A673 (cell line): Measurements from ENCODE around the gene DEF6. TPM values are rescaled to one million over a fixed set of nuclear protein-coding genes. Genes with fewer than 3 reads are reported as not detected.

Source experiments
- BruUV-seq: library from RNA; stranded (reverse); fragments of 400-500 nt; replicated peaks from 2 replicates; lab custom pipeline; 2021; lab: Mats Ljungman, UMichigan
- CTCF ChIA-PET: fragments of 300-600 bp; sonication (Branson Sonifier 250); formaldehyde crosslinking; loops from one replicate; lab custom pipeline; 2022; ENCODE audit warnings: antibody characterized with exemption; lab: Charles Lee
- POLR2A ChIA-PET: fragments of 300-600 bp; sonication (Branson Sonifier 250); formaldehyde crosslinking; loops from one replicate; lab custom pipeline; 2022; ENCODE audit warnings: antibody characterized with exemption; ENCODE audit not compliant: low non-redundant PET; lab: Charles Lee
- DNase-seq: peaks from one replicate; pipeline ENCODE4 v3.0.0-alpha.2; 2015; ENCODE audit warnings: low spot score
- H3K27ac ChIP-seq: fragments of 200-600 bp; sonication (generic); 2 replicates; pipeline ENCODE4 v1.5.1; 2016; ENCODE audit warnings: mixed run types, low read depth, mild to moderate bottlenecking, mixed read lengths, antibody characterized with exemption, low read length; ENCODE audit not compliant: poor library complexity, severe bottlenecking
- H3K27me3 ChIP-seq: fragments of 200-600 bp; sonication (generic); replicated peaks from 2 replicates; pipeline ENCODE4 v1.6.1; 2017; ENCODE audit warnings: mixed run types, low read depth, mild to moderate bottlenecking, mixed read lengths, antibody characterized with exemption, low read length; ENCODE audit not compliant: insufficient read depth, poor library complexity
- H3K36me3 ChIP-seq: fragments of 200-600 bp; sonication (generic); 2 replicates; pipeline ENCODE4 v1.6.1; 2016; ENCODE audit warnings: mixed run types, mild to moderate bottlenecking, mixed read lengths, antibody characterized with exemption, low read length; ENCODE audit not compliant: insufficient read depth, poor library complexity, severe bottlenecking
- H3K4me1 ChIP-seq: fragments of 200-600 bp; sonication (generic); 2 replicates; pipeline ENCODE4 v1.6.1; 2017; ENCODE audit warnings: mixed run types, mild to moderate bottlenecking, mixed read lengths, antibody characterized with exemption, low read length; ENCODE audit not compliant: insufficient read depth, poor library complexity, severe bottlenecking
- H3K4me3 ChIP-seq: fragments of 200-600 bp; sonication (generic); 2 replicates; pipeline ENCODE4 v1.5.1; 2016; ENCODE audit warnings: low read depth, mixed run types, mild to moderate bottlenecking, mixed read lengths, low read length; ENCODE audit not compliant: poor library complexity, severe bottlenecking
- H3K9me3 ChIP-seq: fragments of 200-600 bp; sonication (generic); 2 replicates; pipeline ENCODE4 v1.6.1; 2016; ENCODE audit warnings: mixed run types, low read depth, mild to moderate bottlenecking, mixed read lengths, antibody characterized with exemption, low read length; ENCODE audit not compliant: poor library complexity, severe bottlenecking
- EZH2 ChIP-seq: fragments of 200-600 bp; sonication (generic); IDR thresholded peaks from 2 replicates; pipeline ENCODE4 v1.6.1; 2017; ENCODE audit warnings: borderline replicate concordance, low read depth, mild to moderate bottlenecking, mixed read lengths, antibody characterized with exemption, low read length; ENCODE audit not compliant: poor library complexity, severe bottlenecking
- intact Hi-C: fragments of 100-400 bp; cut with micrococcal nuclease; formaldehyde crosslinking; loops from one replicate; pipeline ENCODE4 v1.10.0; 2022; ENCODE audit not compliant: unreplicated experiment
- total RNA-seq: library from RNA; stranded (reverse); gene quantifications from 2 replicates; pipeline ENCODE4 v1.2.3, GENCODE V29; 2021
- TF ChIP-seq, protein P1 (sequence below): fragments of 300-800, 200-600 bp; sonication (generic); conservative IDR thresholded peaks from 2 replicates; pipeline ENCODE4 v1.5.1; 2017; ENCODE audit warnings: low read depth, mild to moderate bottlenecking, antibody characterized with exemption, low read length, moderate library complexity, mixed read lengths

The DEF6 gene
- total RNA-seq, 1 experiment from 2014 or later, result 0.37 TPM

DNA sequence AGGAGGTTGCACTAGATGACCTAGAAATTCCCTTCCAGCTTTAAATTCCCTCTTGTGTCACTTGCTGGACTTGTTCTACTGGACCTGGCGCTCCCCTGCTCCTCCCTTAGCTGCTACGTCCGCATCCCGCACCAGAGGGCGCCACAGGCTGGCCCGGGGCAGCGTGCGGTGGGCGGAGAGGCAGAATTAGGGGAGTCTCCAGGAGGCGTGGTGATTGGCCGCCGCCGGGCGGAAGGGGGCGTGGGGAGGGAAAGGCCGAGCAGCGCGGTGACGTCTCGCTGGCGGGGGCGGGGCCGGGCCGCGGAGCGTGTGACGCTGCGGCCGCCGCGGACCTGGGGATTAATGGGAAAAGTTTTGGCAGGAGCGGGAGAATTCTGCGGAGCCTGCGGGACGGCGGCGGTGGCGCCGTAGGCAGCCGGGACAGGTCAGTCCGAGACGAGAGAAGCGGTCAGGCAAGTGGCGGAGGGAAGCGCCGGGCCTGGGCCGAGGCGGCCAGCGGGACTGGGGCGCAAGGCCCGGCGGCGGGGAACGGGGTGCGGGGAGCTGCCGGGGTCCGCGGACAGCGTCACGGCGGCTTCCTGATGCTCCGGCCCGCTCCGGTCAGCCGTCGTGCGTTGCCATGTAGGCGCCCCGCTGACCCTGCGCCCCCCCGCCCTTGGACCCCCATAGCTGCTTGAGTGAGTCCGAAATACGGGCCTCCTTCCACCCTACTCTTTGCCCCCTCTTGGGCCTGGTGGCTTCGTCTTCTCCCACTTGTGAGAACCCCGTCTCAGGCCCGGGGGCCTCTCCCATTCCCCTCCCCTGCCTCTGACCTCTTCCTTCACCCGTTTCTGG lies 44.9 kb downstream of the DEF6 start, which contains the start of gene PPARD:
Gene PPARD, plus strand, starts transcription at position 301 of the 834 bp plus-strand sequence. CDS start 68,530 bp downstream, outside the sequence.
- BruUV-seq, result no TSS peak
- peak; percentile 97 for DNase-seq
- H3K27me3 ChIP-seq, result no peaks in the 10 kb centered on the region
- TF ChIP-seq, protein P1, sequence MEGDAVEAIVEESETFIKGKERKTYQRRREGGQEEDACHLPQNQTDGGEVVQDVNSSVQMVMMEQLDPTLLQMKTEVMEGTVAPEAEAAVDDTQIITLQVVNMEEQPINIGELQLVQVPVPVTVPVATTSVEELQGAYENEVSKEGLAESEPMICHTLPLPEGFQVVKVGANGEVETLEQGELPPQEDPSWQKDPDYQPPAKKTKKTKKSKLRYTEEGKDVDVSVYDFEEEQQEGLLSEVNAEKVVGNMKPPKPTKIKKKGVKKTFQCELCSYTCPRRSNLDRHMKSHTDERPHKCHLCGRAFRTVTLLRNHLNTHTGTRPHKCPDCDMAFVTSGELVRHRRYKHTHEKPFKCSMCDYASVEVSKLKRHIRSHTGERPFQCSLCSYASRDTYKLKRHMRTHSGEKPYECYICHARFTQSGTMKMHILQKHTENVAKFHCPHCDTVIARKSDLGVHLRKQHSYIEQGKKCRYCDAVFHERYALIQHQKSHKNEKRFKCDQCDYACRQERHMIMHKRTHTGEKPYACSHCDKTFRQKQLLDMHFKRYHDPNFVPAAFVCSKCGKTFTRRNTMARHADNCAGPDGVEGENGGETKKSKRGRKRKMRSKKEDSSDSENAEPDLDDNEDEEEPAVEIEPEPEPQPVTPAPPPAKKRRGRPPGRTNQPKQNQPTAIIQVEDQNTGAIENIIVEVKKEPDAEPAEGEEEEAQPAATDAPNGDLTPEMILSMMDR, result peak; percentile 98
- TF ChIP-seq EZH2, result no peak
- no peaks in the 10 kb centered on the region for H3K9me3 ChIP-seq
- peak within 1 kb of the TSS; percentile 79 for H3K27ac ChIP-seq
- intact Hi-C loops, result loop anchor here (1.0 to 5.0 kb wide), 3 partner anchors 73 to 125 kb away; partner anchors contain the start of gene RPL10A
- H3K36me3 ChIP-seq, result peaks cover 3% of the 10 kb centered on the region
- H3K4me1 ChIP-seq, result peaks cover 3% of the 10 kb centered on the region
- peak within 1 kb of the TSS; percentile 84 for H3K4me3 ChIP-seq
- CTCF ChIA-PET, result interaction anchor here (0.7 to 2.7 kb wide), 4 partner anchors 73 to 124 kb away, joined by 3 to 42 read pairs (median 6); no protein-coding TSS in a partner anchor
- POLR2A ChIA-PET, result interaction anchor here (0.5 to 0.8 kb wide), 2 partner anchors 81 to 390 kb away, joined by 4 to 7 read pairs; no protein-coding TSS in a partner anchor

DNA sequence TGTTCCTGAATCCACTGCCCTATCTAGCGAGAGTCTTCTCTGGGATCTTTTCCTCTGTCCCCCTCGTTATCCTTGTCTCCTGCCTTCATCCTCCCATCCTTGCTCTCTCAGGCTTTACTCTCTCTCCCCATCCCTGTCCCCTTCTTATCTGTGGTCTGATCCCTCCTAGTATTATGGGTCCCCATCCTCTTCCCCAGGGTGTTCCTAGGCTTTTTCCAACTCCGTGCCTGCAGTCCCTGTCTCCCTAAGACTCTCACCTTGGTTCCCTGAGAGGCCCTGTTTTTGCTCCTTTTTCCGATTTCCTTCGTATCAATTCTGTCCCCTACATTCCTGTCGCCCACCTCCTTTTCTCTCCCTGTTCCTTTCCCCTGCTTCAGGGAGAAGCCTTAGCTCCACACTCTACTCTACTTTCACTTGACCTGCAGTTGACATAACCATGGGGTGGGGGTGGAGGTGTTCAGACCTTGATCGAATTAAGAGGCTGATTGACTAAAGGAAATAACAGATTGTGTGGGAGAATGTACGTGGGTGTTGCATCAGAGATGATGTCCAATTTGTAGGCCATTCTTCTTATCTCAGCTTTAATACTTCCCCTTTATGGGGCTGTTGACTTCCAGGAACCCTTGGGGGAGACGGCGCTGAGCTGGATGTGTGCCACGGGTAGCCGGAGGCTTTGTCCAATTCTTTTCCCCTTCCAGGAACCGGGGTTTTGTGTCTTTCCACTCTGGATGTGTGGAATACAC lies 45.6 kb downstream of the DEF6 start:
- Histone ChIP-seq H3K4me3 (peak overlapping the region; percentile 84), H3K9me3 (no peaks in the 10 kb centered on the region), H3K27ac (peak overlapping the region; percentile 79), H3K36me3 (peaks cover 3% of the 10 kb centered on the region), H3K4me1 (peaks cover 3% of the 10 kb centered on the region), H3K27me3 (no peaks in the 10 kb centered on the region)
- BruUV-seq, result TSS peak; percentile 56
- no peak for DNase-seq
- intact Hi-C loops, result loop anchor here (5.0 kb wide), 1 partner anchor 124 kb away; the partner anchor contains the start of gene RPL10A
- TF ChIP-seq, protein P1, result no peak
- TF ChIP-seq EZH2, result no peak
- CTCF ChIA-PET, result interaction anchor here (0.7 to 2.7 kb wide), 4 partner anchors 72 to 128 kb away, joined by 3 to 42 read pairs (median 6); no protein-coding TSS in a partner anchor
- POLR2A ChIA-PET, result interaction anchor here (0.5 kb wide), 1 partner anchor 81 kb away, joined by 4 read pairs; no protein-coding TSS in a partner anchor
